Cortex of kidney (tissue), 1 donor: ENCODE data around the gene ZNF768.

Experiments used
- DNase-seq: peaks from one replicate; lab custom pipeline; 2025; lab: John Stamatoyannopoulos, UW

The ZNF768 gene

GRCh38 chr16:30526137-30526822 is at the start of gene ZNF768:
ZNF768 (minus strand) TSS chr16:30526566; CDS start chr16:30526413, 153 bp downstream.
- no peak for DNase-seq

- DNase-seq, result no peak
Observed at GRCh38 chr16:30574678-30575077, 48.3 kb upstream of the ZNF768 start.

GRCh38 chr16:30571445-30572322 is 45.3 kb upstream of the ZNF768 start, which contains the start of gene ZNF688:
ZNF688 (minus strand) TSS chr16:30571714; CDS start chr16:30571629, 85 bp downstream.
- DNase-seq, result no peak

GRCh38 chr16:30570636-30571444 is 44.5 kb upstream of the ZNF768 start:
- DNase-seq, result no peak

GRCh38 chr16:30569746-30570635 is 43.6 kb upstream of the ZNF768 start:
- DNase-seq, result no peak

- no peak for DNase-seq
Observed at GRCh38 chr16:30569281-30569680, 42.9 kb upstream of the ZNF768 start.

GRCh38 chr16:30567991-30568638 is 41.7 kb upstream of the ZNF768 start:
- DNase-seq, result no peak

GRCh38 chr16:30567160-30567990 is 41.0 kb upstream of the ZNF768 start:
- no peak for DNase-seq

- DNase-seq, result no peak
Observed at GRCh38 chr16:30566531-30566930, 40.2 kb upstream of the ZNF768 start.

GRCh38 chr16:30565984-30566383 is 39.6 kb upstream of the ZNF768 start:
- no peak for DNase-seq

- DNase-seq, result no peak
Observed at GRCh38 chr16:30565526-30565925, 39.2 kb upstream of the ZNF768 start.

- no peak for DNase-seq
Observed at GRCh38 chr16:30562021-30562420, 35.7 kb upstream of the ZNF768 start.

GRCh38 chr16:30561089-30561816 is 34.9 kb upstream of the ZNF768 start:
- no peak for DNase-seq

- no peak for DNase-seq
Observed at GRCh38 chr16:30559690-30560089, 33.3 kb upstream of the ZNF768 start.

GRCh38 chr16:30558789-30559377 is 32.5 kb upstream of the ZNF768 start:
- no peak for DNase-seq

- DNase-seq, result peak; percentile 90
Observed at GRCh38 chr16:30557957-30558788, 31.8 kb upstream of the ZNF768 start, which contains the start of gene ZNF764. ZNF764 (minus strand) TSS chr16:30558374; CDS start chr16:30558182, 192 bp downstream.

- DNase-seq, result no peak
Observed at GRCh38 chr16:30557707-30557956, 31.3 kb upstream of the ZNF768 start.

GRCh38 chr16:30556125-30556473 is 29.7 kb upstream of the ZNF768 start:
- DNase-seq, result no peak
